Ascending aorta (tissue), 2 donors: ENCODE data around the gene SLCO1A2. TPM values are rescaled to one million over a fixed set of nuclear protein-coding genes. Genes with fewer than 3 reads are reported as not detected.
"Not testable (repeated sequence)": the region's sequence is repeated elsewhere in the genome, so short reads cannot be mapped to it uniquely, and the experiment has no call there.

Experiments
- DNase-seq, 2 donors: peaks; one replicate each; pipeline ENCODE4 v3.0.0-alpha.2; 2019; ENCODE audit warnings: low spot score in 2 of 2
- H3K27ac ChIP-seq, 2 donors: fragments of 200-600 bp; sonication (generic); one replicate each; pipeline ENCODE4 v1.5.1; 2016 to 2017; ENCODE audit warnings: mild to moderate bottlenecking in 1 of 2
- H3K27me3 ChIP-seq: fragments of 200-600 bp; sonication (generic); one replicate; pipeline ENCODE4 v1.5.1; 2017
- H3K36me3 ChIP-seq, 2 donors: fragments of 200-600 bp; sonication (generic); one replicate each; pipeline ENCODE4 v1.5.1; 2016
- H3K4me1 ChIP-seq, 2 donors: fragments of 200-600 bp; sonication (generic); one replicate each; pipeline ENCODE4 v1.5.1; 2016 to 2017; ENCODE audit warnings: mild to moderate bottlenecking in 1 of 2
- H3K4me3 ChIP-seq, 2 donors: fragments of 200-600 bp; sonication (generic); one replicate each; pipeline ENCODE4 v1.5.1; 2016 to 2017; ENCODE audit warnings: mild to moderate bottlenecking in 1 of 2
- H3K9me3 ChIP-seq, 2 donors: fragments of 200-600 bp; sonication (generic); one replicate each; pipeline ENCODE4 v1.5.1; 2016
- CTCF ChIP-seq, 3 experiments: fragments of 200-600 bp in 2 of 3; fragments of 450-650 bp in 1 of 3; sonication (generic) in 2 of 3; IDR thresholded peaks; one replicate each; pipeline ENCODE4 v1.5.1; 2016 to 2019; ENCODE audit warnings: antibody characterized with exemption in 3 of 3, mild to moderate bottlenecking in 1 of 3, moderate library complexity in 1 of 3
- intact Hi-C: fragments of 100-400 bp; cut with DNase I; formaldehyde crosslinking; loops from one replicate; pipeline ENCODE4 v1.15.1; 2023
- total RNA-seq: library from RNA; depleted of rRNA; stranded (reverse); fragments of >200 nt; gene quantifications from one replicate; pipeline ENCODE4 v1.1.0, GENCODE V29; 2016

Gene SLCO1A2
- total RNA-seq, 1 donor from 2014 or later: not detected

- H3K36me3 ChIP-seq: no peaks in the 10 kb centered on the region
- no peaks in the 10 kb centered on the region for H3K4me1 ChIP-seq
- no peak overlapping the region for H3K4me3 ChIP-seq
- no peaks in the 10 kb centered on the region for H3K9me3 ChIP-seq
- no peak for TF ChIP-seq CTCF (IDR thresholded peaks at IDR 0.05)
- intact Hi-C loops: no loop called here
- DNase-seq: no peak
- no peaks in the 10 kb centered on the region for H3K27me3 ChIP-seq
- no peak overlapping the region for H3K27ac ChIP-seq
Observed at GRCh38 chr12:21370845-21371449, 36.2 kb upstream of the SLCO1A2 start.

- H3K27ac ChIP-seq: no peak overlapping the region
- DNase-seq: no peak
- no peak for TF ChIP-seq CTCF (IDR thresholded peaks at IDR 0.05)
- no peak overlapping the region for H3K4me3 ChIP-seq
- H3K9me3 ChIP-seq: no peaks in the 10 kb centered on the region
- H3K4me1 ChIP-seq: no peaks in the 10 kb centered on the region
- no peaks in the 10 kb centered on the region for H3K36me3 ChIP-seq
- intact Hi-C loops: no loop called here
- no peaks in the 10 kb centered on the region for H3K27me3 ChIP-seq
Observed at GRCh38 chr12:21369141-21369980, 34.6 kb upstream of the SLCO1A2 start.

DNA sequence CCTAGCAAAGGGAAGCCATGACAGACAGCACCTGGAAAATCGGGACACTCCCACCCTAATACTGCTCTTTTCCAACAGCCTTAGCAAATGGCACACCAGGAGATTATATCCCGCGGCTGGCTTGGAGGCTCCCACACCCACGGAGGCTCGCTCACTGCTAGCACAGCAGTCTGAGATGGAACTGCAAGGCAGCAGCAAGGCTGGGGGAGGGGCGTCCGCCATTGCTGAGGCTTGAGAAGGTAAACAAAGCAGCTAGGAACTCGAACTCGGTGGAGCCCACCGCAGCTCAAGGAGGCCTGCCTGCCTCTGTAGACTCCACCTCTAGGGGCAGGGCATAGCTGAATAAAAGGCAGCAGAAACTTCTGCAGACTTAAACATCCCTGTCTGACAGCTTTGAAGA, 25.9 kb upstream of the SLCO1A2 start:
- intact Hi-C loops, H3K36me3 ChIP-seq: not testable (repeated sequence)

DNA sequence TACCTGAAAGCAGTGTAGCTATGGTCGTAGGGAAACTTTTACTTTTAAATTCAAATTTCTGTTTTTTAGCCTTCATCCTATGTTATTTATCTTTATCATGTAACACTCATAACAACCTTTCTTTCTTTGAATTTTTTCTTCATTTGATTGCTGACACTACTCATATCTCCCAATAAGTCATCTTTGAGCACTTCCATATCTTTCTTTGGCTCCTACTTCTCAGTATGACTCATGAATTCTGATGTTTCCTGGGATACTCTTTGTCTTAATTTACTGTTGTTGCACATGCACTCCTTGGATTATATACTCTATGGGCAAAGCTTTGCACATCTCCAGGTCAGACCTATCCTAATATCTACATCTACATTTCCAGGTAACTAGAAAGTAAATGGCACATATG, 19.9 kb upstream of the SLCO1A2 start:
- H3K4me1 ChIP-seq: no peaks in the 10 kb centered on the region
- H3K27me3 ChIP-seq: no peaks in the 10 kb centered on the region
- no peak overlapping the region for H3K27ac ChIP-seq
- intact Hi-C loops: no loop called here
- no peaks in the 10 kb centered on the region for H3K9me3 ChIP-seq
- no peaks in the 10 kb centered on the region for H3K36me3 ChIP-seq
- TF ChIP-seq CTCF (IDR thresholded peaks at IDR 0.05): no peak
- DNase-seq: no peak
- H3K4me3 ChIP-seq: no peak overlapping the region

More for the DNA sequence above, 25.9 kb upstream of the SLCO1A2 start:
- not testable (repeated sequence) for DNase-seq, H3K4me3 ChIP-seq, H3K27ac ChIP-seq, H3K9me3 ChIP-seq, H3K4me1 ChIP-seq, H3K27me3 ChIP-seq

DNA sequence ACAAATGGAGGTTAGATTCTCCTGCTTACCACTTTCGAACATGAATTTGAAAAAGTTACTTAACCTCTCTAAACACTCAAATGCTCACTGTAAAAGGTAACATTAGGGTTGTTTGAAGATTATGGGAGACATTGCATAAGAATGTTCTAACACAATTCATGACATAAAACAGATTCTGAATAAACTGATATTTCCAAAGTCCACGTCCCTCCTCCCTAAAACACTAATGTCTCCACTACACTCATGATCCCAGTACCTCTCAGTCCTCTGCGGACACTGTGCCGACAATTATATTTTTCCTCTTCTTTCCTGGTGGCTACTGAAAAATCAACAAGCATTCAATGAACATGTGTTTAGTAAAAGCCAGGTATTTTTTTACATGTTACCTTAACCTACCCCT, 19.2 kb upstream of the SLCO1A2 start:
- no peak for TF ChIP-seq CTCF (IDR thresholded peaks at IDR 0.05)
- Histone ChIP-seq H3K27me3 (no peaks in the 10 kb centered on the region), H3K4me3 (no peak overlapping the region), H3K9me3 (no peaks in the 10 kb centered on the region), H3K27ac (no peak overlapping the region), H3K36me3 (no peaks in the 10 kb centered on the region), H3K4me1 (no peaks in the 10 kb centered on the region)
- intact Hi-C loops: no loop called here
- no peak for DNase-seq

- H3K4me1 ChIP-seq: no peaks in the 10 kb centered on the region
- no peaks in the 10 kb centered on the region for H3K36me3 ChIP-seq
- intact Hi-C loops: no loop called here
- no peak overlapping the region for H3K27ac ChIP-seq
- no peak overlapping the region for H3K4me3 ChIP-seq
- H3K9me3 ChIP-seq: no peaks in the 10 kb centered on the region
- H3K27me3 ChIP-seq: no peaks in the 10 kb centered on the region
- DNase-seq: no peak
- TF ChIP-seq CTCF (IDR thresholded peaks at IDR 0.05): no peak
Observed at GRCh38 chr12:21353487-21353886, 18.8 kb upstream of the SLCO1A2 start.
